GM19240 (cell line): ENCODE data around the gene VPS54.

Source experiments
- DNase-seq: peaks from one replicate; pipeline ENCODE4 v3.0.0; 2011; ENCODE audit warnings: low spot score; ENCODE audit not compliant: insufficient read length

The VPS54 gene

GRCh38 chr2:64019083-64019974, at the start of gene VPS54:
VPS54 (minus strand) TSS chr2:64019428; CDS start chr2:63983999, 35,429 bp downstream.
- DNase-seq, result peak; percentile 15

- no peak for DNase-seq
Measured at GRCh38 chr2:64067326-64067725, 48.1 kb upstream of the VPS54 start.

- DNase-seq, result no peak
Measured at GRCh38 chr2:64065516-64065915, 46.3 kb upstream of the VPS54 start.

- DNase-seq, result no peak
Measured at GRCh38 chr2:64063924-64064331, 44.7 kb upstream of the VPS54 start.

GRCh38 chr2:64063454-64063853, 44.2 kb upstream of the VPS54 start:
- no peak for DNase-seq

GRCh38 chr2:64062840-64063239, 43.6 kb upstream of the VPS54 start:
- no peak for DNase-seq

- no peak for DNase-seq
Measured at GRCh38 chr2:64059270-64059669, 40.0 kb upstream of the VPS54 start.

GRCh38 chr2:64056021-64056420, 36.8 kb upstream of the VPS54 start:
- DNase-seq, result no peak

GRCh38 chr2:64054161-64054915, 35.1 kb upstream of the VPS54 start:
- no peak for DNase-seq

GRCh38 chr2:64052463-64053241, 33.4 kb upstream of the VPS54 start:
- DNase-seq, result no peak

GRCh38 chr2:64049633-64050220, 30.5 kb upstream of the VPS54 start:
- peak; percentile 61 for DNase-seq

GRCh38 chr2:64045938-64046337, 26.7 kb upstream of the VPS54 start:
- DNase-seq, result no peak

- DNase-seq, result no peak
Measured at GRCh38 chr2:64040161-64040560, 20.9 kb upstream of the VPS54 start.

- no peak for DNase-seq
Measured at GRCh38 chr2:64036034-64036705, 16.9 kb upstream of the VPS54 start.

GRCh38 chr2:64035072-64035942, 16.1 kb upstream of the VPS54 start:
- no peak for DNase-seq

GRCh38 chr2:64029116-64029665, 10.0 kb upstream of the VPS54 start:
- DNase-seq, result no peak

- DNase-seq, result no peak
Measured at GRCh38 chr2:64025741-64026140, 6.5 kb upstream of the VPS54 start.

GRCh38 chr2:64024259-64024949, 5.2 kb upstream of the VPS54 start:
- DNase-seq, result no peak
